ENCODE data around the gene FAM83C.

GRCh38 chr20:35320396-35321126, 28.3 kb upstream of the FAM83C start:
- TF ChIP-seq POLR2A (IDR thresholded peaks at IDR 0.05) (no peak), CTCF (IDR thresholded peaks at IDR 0.05) (no peak)
